ENCODE measurements around the gene USP31. TPM values are rescaled to one million over a fixed set of nuclear protein-coding genes. Genes with fewer than 3 reads are reported as not detected.

USP31 gene
- total RNA-seq, 3 donors from 2014 or later (not counting 1 experiment from before 2014, with no cell fraction given), result 6.1 to 6.6 (median 6.3) TPM

DNA sequence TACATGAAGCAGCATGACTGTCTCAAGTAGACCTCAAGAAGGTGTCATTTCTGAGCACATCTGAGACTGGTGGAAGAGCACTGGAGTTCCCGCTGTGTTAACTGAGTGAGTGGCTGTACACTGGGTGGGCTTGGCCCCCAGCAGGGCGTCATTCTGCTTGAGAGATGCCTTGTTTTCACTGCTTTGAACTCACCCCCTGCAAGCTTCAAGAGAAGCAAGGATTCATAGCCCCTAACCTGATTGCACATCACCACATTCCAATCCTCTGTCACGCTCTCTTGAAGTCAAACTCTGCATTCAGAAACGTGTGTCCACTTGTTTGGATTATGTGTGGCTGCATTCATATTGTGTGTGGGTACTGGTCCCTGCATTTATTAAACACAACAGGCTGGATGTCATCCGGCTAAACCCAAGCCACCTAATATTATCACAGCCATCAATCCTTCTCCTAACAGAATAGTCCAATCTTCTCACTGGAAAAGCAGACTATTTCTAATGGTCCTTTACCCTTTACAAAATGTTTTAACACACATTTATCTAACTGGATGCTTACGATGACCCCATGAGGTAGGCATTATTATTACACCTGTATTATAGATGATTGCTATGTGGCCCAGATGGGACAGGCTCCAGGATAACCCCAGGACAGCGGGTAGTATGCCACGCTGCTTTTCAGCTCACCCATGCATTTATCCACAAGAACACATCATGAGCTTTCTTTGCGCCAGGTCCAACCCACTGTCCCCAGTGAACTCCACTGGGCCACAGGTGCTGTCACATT lies 76.3 kb downstream of the USP31 start:
- Histone ChIP-seq H3K4me3 (ENCODE audit: low read length) (no peak overlapping the region), H3K27me3 (ENCODE audit: control insufficient read depth, insufficient read depth, low read length) (no peaks in the 10 kb centered on the region), H3K9me3 (ENCODE audit: control insufficient read depth, insufficient read depth, low read length) (no peaks in the 10 kb centered on the region), H3K4me1 (ENCODE audit: control insufficient read depth, insufficient read depth, low read length) (no peaks in the 10 kb centered on the region), H3K36me3 (ENCODE audit: control insufficient read depth, insufficient read depth, low read length) (peaks cover 18% of the 10 kb centered on the region), H3K27ac (ENCODE audit: low read length) (no peak overlapping the region)
- 95% methylated on average over 6 of the region's 9 CpGs for WGBS (ENCODE audit: insufficient coverage)
- no peak for ATAC-seq
- intact Hi-C loops (cut with micrococcal nuclease), result no loop called here
- no peak for DNase-seq
- Mint-ChIP-seq H3K9me3 (no peaks in the 10 kb centered on the region), H3K36me3 (peaks cover 7% of the 10 kb centered on the region), H3K4me1 (no peaks in the 10 kb centered on the region), H3K4me3 (no peak overlapping the region), H3K27me3 (ENCODE audit: low read depth in 2 of 2) (no peaks in the 10 kb centered on the region), H3K27ac (no peak overlapping the region)
- TF ChIP-seq, protein P1, sequence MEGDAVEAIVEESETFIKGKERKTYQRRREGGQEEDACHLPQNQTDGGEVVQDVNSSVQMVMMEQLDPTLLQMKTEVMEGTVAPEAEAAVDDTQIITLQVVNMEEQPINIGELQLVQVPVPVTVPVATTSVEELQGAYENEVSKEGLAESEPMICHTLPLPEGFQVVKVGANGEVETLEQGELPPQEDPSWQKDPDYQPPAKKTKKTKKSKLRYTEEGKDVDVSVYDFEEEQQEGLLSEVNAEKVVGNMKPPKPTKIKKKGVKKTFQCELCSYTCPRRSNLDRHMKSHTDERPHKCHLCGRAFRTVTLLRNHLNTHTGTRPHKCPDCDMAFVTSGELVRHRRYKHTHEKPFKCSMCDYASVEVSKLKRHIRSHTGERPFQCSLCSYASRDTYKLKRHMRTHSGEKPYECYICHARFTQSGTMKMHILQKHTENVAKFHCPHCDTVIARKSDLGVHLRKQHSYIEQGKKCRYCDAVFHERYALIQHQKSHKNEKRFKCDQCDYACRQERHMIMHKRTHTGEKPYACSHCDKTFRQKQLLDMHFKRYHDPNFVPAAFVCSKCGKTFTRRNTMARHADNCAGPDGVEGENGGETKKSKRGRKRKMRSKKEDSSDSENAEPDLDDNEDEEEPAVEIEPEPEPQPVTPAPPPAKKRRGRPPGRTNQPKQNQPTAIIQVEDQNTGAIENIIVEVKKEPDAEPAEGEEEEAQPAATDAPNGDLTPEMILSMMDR (IDR thresholded peaks at IDR 0.05), result no peak

DNA sequence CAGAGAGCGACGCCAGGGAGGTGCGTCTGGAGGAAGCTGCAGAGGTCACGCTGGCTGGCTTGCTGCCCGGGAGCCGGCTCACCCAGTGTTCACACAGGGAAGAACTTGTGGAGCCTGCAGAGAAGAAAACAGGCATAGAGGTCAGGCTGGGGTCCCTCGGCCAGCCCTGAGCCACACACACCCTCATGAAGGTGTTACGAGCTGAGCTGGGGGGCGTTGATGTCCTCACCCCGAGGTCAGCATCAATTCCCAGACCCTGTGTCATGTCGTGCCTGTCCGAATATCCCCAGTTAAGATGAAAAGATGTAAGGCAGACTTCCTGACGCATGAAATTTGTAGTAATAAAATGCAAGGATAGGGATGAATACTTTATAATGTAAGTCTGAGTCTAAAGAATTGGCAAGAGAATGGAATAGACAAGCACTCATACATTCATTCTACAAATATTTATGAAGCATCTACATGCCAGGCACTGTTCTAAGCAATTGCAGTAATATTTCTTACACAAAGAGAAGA lies 77.1 kb downstream of the USP31 start:
- Histone ChIP-seq H3K4me3 (ENCODE audit: low read length) (no peak overlapping the region), H3K9me3 (ENCODE audit: control insufficient read depth, insufficient read depth, low read length) (no peaks in the 10 kb centered on the region), H3K36me3 (ENCODE audit: control insufficient read depth, insufficient read depth, low read length) (peaks cover 19% of the 10 kb centered on the region), H3K4me1 (ENCODE audit: control insufficient read depth, insufficient read depth, low read length) (no peaks in the 10 kb centered on the region), H3K27ac (ENCODE audit: low read length) (no peak overlapping the region), H3K27me3 (ENCODE audit: control insufficient read depth, insufficient read depth, low read length) (no peaks in the 10 kb centered on the region)
- WGBS (ENCODE audit: insufficient coverage), result 95% methylated on average over 12 of the region's 13 CpGs
- Mint-ChIP-seq H3K27ac (no peak overlapping the region), H3K4me1 (no peaks in the 10 kb centered on the region), H3K9me3 (no peaks in the 10 kb centered on the region), H3K4me3 (no peak overlapping the region), H3K27me3 (ENCODE audit: low read depth in 2 of 2) (no peaks in the 10 kb centered on the region), H3K36me3 (peaks cover 7% of the 10 kb centered on the region)
- ATAC-seq (no peak), DNase-seq (no peak)
- TF ChIP-seq, protein P1 (IDR thresholded peaks at IDR 0.05), result no peak
- intact Hi-C loops (cut with micrococcal nuclease), result no loop called here

DNA sequence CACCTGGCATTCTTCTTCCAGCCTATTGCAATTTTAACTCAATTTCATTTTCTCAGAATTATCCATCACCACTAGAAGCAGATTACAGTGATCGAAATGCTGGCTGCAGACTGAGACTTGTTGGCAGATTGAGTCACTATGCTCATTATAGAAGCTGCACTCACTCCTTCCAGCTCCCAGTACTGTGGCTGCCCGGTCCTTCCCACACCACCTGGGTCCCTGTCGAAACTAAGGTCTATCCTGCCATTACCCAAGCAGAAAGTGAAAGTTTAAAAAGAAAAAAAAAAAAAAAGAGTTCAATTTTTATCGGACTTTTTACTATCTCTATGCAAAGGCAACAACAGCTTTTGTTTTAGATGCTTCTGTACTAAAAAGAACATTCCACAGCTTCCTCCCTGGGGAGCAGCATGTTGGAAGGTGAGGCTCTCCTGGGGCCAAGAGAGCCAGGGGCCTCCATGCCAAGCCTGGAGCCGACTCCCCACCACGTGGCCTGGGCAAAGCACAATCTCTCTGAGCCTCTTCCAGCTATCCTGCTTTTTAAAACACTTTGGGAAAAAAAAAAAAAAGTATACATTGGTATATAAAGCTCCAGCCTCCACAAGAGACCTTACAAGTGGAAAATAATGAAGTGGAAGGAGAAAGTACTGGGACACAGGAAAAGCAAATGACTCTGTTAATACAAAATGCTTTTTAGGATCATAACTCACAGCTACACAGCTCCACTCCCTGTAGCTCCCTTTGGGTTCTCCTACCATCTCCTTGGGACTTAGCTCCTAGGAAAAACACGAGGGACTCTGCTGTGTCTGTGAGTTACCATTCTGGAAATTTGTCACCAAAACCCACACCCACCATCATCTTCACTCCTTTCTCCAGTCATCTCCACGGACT lies 77.8 kb downstream of the USP31 start:
- no peak overlapping the region for H3K27ac ChIP-seq (ENCODE audit: low read length)
- no peaks in the 10 kb centered on the region for H3K4me1 Mint-ChIP-seq
- WGBS (ENCODE audit: insufficient coverage), result 98% methylated on average over 5 of the region's 8 CpGs
- TF ChIP-seq, protein P1 (IDR thresholded peaks at IDR 0.05), result no peak
- no peak overlapping the region for H3K4me3 ChIP-seq (ENCODE audit: low read length)
- DNase-seq (no peak), ATAC-seq (no peak)
- no peaks in the 10 kb centered on the region for H3K27me3 Mint-ChIP-seq (ENCODE audit: low read depth in 2 of 2)
- H3K9me3 ChIP-seq (ENCODE audit: control insufficient read depth, insufficient read depth, low read length), result no peaks in the 10 kb centered on the region
- peaks cover 19% of the 10 kb centered on the region for H3K36me3 ChIP-seq (ENCODE audit: control insufficient read depth, insufficient read depth, low read length)
- no peaks in the 10 kb centered on the region for H3K9me3 Mint-ChIP-seq
- intact Hi-C loops (cut with micrococcal nuclease), result no loop called here
- H3K4me3 Mint-ChIP-seq, result no peak overlapping the region
- H3K4me1 ChIP-seq (ENCODE audit: control insufficient read depth, insufficient read depth, low read length), result no peaks in the 10 kb centered on the region
- peaks cover 7% of the 10 kb centered on the region for H3K36me3 Mint-ChIP-seq
- no peaks in the 10 kb centered on the region for H3K27me3 ChIP-seq (ENCODE audit: control insufficient read depth, insufficient read depth, low read length)
- H3K27ac Mint-ChIP-seq, result no peak overlapping the region
